ENCODE measurements around the gene ARHGEF12.

Gene ARHGEF12

DNA sequence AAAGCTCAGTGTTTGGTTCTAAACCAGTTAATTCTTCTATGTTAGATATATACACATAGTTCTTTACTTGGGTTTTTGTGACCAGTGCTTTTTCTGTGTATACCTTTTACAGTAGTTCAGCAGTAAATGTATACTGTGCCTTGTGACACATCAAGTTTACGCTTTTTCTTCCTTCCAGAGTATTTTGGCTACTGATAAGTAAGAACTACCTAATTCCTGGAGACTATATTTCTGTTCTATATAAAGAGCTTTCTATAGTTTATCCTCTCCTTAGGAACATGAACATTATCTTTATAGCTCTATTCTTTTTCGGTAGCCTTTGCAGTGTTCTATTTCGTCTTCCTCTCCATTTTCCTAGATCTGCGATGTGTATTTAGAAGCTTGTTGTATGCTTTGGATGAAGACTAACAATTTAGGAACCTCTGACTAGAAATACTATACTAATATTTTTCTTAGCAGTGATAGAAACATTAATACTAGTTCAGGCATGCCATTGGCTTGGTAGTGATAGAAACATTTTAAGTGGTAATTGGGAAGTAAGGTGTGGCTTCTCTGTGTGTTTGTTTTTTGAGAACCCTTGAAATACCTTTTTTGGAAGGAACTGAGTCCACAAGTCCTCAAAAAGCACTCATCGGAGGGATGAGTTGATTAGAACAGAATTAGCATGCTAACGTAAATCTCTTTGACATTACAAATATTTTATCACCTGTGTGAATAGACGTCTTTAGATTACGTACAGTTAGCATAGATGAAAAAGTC lies 74.6 kb downstream of the ARHGEF12 start:
- no peak for DNase-seq (ENCODE audit: low read depth in 2 of 3, low spot score in 2 of 3)

DNA sequence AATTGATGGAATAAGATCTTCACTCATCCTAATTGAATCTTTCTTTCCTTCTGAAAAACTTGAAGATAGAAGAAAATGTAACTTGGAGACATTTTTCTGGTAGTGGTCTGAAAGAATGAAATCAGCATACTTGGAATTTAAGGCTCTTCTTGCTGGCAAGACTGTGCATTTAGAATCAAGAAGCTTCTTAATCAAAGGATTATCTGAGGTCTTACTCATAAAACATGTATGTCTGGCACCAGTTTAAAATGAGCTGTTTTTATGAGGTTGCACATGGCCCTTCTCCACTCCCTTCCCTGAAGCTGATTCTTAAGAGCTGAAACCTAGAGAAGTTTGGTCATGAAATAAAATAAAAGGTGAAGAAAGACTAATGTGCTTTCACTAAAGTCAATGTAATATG lies 77.3 kb downstream of the ARHGEF12 start:
- DNase-seq (ENCODE audit: low read depth in 2 of 3, low spot score in 2 of 3): no peak

DNA sequence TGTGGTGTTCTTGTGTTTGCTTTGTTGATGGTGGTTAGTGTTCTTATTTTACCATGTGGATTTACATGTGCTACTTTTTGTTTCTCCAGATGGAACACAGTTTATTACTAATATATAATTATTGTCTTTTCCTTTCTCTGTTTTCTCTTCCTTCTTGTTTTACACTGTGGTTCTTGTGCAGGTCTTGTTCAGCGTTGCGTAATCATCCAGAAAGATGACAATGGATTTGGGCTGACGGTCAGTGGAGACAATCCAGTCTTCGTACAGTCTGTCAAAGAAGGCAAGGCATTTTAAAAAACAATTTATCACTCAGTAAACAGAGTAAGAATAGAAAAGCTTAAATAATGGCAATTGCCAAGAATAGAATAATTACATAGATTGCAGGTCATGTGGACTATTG lies 84.4 kb downstream of the ARHGEF12 start:
- no peak for DNase-seq (ENCODE audit: low read depth in 2 of 3, low spot score in 2 of 3)

DNA sequence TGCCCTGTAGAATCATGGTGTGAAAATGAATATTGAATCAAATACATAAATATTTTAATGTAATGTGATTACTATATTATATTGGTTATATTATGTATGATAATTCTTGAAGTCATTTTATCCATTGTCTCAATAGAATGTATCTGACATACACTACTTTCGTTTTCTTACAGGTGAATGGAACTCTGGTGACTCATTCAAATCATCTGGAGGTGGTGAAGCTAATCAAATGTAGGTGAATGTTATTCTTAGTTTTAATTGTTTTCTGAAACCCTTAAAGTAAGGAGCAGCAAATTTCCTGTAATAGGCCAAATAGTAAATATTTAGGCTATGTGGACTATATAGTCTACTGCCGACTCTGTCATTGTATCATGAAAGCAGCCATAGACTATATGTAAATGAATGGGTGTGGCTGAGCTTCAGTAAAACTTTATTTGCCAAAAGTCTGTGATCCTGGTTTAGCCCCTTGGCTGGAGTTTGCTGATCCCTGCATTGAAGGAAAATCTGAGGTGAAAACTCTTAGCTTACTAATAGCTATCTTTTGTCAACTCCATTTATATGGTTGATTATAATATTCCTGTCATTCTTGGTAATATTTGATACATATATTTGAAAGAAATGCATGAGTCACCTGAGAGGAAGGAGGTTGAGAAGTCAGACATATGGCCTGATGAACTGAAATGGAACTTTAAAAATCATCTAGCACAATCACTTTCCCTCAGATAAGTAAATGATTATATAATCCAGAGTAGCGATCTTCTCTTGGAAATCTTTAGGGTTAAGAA lies 88.2 kb downstream of the ARHGEF12 start:
- DNase-seq (ENCODE audit: low read depth in 2 of 3, low spot score in 2 of 3): no peak

DNA sequence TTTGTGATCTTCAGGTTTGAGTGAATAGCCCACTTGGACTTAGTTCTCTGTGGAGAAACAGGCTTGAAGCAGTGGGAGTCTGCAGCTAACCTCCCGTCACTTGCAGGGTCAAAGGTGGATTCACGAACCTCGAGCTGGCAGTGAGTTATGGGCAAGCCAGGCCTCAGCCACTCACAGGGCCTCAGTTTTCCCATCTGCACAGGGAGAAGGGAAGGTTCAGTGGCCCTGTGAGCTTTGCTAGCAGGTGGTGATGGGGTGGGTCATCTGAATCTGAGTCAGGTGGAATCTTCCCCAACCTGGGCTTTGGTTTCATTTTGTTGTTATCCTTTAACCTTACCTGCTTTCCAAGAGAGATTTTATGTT lies 88.7 kb downstream of the ARHGEF12 start:
- no peak for DNase-seq (ENCODE audit: low read depth in 2 of 3, low spot score in 2 of 3)

DNA sequence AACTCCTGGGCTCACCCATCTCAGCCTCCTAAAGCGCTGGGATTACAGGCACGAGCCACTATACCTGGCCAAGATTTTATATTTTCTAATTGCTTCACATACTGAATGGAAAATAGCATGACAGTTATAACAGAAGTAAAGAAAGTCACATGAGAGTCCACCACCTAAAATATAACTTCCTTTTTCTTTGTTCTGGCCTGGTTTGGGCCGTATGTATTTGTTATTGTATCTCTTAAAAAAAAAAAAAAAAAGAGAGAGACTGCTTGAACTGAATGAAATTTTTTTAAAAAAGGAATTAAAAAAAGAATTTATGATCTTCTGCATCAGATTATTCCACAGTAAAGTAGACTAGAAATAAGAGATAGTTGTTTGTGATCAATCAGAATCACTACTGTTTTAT lies 89.3 kb downstream of the ARHGEF12 start:
- DNase-seq (ENCODE audit: low read depth in 2 of 3, low spot score in 2 of 3): no peak

DNA sequence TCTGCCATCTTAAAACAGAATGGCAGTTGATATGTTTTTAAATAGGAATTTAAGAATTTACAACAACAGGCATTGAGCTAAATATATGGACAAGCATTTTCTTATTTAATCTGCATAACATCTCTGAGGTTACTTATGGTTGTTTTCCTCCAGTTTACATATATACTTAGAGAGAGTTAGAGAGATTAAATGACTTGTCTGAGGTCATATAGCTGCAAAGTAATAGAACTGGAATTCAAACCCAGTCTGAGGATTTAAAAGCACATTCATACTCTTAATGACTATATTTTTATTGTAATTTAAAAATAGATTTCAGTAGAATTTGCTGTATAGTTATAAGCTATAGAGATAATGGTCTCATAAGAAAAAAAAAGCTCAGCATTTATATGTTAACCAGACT lies 93.9 kb downstream of the ARHGEF12 start:
- no peak for DNase-seq (ENCODE audit: low read depth in 2 of 3, low spot score in 2 of 3)

DNA sequence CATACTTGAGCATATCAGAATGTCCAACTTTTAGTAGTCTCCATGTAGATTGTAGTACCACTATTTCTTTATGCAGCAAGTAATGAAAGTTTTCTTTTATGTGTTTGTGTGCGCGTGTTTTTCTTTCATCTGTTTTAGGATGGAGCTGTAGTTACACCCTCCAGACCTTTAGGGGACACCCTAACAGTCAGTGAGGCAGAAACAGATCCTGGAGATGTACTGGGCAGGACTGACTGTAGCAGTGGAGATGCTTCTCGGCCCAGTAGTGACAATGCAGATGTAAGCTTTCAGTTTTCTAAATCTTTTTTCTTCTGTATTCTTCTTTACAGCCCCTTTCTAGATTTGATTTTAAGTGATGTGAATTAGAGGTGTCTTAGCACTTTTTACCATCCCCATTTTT lies 95.4 kb downstream of the ARHGEF12 start:
- DNase-seq (ENCODE audit: low read depth in 2 of 3, low spot score in 2 of 3): no peak

DNA sequence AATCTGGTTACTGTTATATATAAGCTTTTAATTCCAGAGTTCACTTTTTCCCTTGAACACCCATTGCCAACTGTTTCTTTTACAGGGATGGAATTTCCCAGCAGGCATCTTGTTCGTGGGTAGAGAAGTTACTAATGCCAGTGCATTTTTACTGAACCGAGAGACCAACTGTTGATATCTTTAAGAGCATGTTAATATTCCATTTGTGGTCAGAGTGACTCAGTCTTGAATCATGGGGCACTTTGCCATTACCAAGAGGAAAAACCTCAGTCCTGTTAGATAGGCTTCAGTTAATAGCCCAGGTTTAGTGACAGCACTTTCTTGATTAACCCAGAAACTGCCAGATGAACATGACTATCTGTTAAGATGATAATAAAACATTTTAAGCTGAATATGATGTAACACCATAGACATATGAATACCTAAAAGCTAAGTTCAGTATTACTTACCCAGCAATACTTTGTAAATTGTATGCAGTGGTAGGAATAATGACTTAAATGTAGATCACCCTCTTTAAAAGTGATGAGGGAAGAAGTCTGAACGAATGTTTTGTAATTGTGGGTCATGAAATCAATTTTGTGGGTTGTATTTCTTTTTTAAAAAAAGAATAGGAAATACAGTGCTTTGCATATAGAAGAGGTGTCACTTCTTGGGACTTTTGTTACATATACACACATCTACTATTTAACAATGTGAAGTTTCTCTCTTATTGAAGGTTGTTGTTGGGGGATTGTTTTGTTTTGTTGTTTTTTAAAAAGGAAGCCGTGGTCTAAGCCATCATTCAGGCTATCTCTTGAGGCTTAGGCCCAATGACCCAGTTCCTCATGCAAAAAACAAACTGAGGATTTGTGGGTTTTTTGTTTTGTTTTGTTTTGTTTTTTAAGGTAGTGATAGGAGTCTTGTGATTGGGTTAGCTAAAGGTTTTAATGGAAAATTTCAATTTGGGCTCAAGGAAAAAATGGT lies 96.1 kb downstream of the ARHGEF12 start:
- DNase-seq (ENCODE audit: low read depth in 2 of 3, low spot score in 2 of 3): no peak

DNA sequence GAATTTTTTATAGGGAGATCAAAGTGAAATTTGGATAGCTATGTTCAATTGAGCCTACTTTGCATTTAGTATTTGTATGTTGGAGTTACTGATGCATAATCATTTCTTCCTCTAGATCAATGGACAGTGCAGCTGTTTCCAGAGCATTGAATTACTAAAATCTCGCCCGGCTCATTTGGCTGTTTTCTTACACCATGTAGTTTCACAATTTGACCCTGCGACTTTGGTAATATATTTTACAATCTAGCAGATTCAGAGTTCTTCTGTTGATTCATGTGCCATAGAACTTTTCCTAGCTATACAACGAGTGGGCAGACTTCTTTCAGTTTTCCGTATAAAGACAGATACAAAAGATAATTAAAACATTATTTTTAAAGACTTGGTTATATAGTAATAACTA lies 105.4 kb downstream of the ARHGEF12 start:
- DNase-seq (ENCODE audit: low read depth in 2 of 3, low spot score in 2 of 3): no peak

DNA sequence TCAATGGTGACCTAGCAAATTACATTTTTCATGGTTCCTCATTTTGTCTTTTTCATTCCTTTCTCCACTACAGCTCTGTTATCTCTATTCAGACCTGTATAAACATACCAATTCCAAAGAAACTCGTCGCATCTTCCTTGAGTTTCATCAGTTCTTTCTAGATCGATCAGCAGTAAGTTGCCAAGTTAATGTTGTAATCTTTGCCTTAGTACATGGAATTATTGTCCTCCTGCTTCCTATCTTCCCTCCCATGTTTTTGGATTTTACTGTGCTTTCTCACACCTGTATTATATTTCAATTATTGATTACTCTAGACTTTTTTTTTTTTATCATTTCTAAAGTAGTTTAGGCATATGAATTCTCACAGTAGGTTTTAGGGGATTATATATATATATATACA lies 105.8 kb downstream of the ARHGEF12 start:
- no peak for DNase-seq (ENCODE audit: low read depth in 2 of 3, low spot score in 2 of 3)

DNA sequence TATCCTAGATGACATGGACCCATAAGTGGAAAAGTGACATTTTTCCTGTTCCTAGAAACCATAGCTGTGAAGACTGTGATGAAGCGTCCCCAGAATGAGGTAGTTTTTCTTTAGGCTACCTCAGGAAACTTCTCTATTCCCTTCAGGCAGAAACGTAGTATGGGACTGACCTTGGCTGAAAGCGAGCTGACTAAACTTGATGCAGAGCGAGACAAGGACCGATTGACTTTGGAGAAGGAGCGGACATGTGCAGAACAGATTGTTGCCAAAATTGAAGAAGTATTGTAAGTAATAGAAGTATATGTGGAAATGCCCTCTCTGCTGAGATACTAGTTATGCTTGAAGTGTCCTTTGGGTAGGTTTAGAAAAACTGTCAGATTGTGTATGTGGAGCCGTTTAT lies 110.6 kb downstream of the ARHGEF12 start:
- no peak for DNase-seq (ENCODE audit: low read depth in 2 of 3, low spot score in 2 of 3)

DNA sequence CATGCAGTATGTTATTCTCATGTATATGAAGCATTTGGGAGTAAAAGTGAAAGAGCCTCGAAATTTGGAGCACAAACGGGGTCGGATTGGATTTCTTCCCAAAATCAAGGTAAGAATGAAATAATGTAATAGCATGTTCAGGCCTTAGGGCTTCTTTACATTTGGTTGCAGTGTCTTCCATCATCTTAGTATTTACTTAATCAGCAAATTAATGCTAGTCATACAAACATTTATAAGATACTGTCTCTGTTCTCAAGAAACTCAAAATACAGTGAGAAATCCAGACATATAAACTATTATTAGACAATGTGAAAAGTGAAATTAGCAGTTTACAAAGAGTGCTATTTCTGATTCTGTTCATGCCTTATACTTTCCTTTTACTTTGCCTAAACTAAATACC lies 112.0 kb downstream of the ARHGEF12 start:
- DNase-seq (ENCODE audit: low read depth in 2 of 3, low spot score in 2 of 3): no peak

DNA sequence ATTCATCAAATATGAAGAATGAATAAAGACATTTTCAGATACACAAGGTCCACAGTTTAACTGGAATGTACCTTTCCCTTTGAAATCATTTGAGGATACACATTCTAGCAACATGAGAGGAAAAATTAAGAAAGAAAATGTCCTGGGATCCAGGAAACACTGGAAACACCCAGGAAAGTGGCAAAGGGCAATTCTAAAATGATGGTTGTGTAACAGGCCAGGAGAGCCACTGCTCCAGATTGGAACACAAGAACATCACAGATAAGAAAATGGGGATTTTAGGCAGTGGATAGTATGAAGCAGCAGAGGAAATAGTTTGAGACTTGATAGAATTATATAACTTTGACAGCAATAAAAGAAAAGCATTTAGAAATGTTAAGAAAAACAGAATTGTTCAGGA lies 119.3 kb downstream of the ARHGEF12 start:
- DNase-seq (ENCODE audit: low read depth in 2 of 3, low spot score in 2 of 3): no peak

DNA sequence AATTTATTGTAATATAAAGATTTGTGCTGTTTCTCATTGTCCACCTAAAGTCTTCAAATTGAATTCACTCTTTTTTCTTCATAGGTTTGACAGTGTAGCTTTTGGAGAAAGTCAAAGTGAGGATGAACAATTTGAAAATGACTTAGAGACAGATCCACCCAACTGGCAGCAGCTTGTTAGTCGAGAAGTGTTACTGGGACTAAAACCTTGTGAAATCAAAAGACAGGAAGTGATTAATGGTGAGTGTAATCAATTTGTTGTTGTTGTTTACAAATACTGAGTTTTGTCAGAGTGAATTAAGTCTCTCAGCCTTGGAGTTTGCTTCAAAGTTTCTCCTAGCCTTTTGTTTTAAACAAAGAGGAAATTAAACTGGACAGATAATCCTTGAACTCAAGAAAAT lies 121.8 kb downstream of the ARHGEF12 start:
- no peak for DNase-seq (ENCODE audit: low read depth in 2 of 3, low spot score in 2 of 3)

DNA sequence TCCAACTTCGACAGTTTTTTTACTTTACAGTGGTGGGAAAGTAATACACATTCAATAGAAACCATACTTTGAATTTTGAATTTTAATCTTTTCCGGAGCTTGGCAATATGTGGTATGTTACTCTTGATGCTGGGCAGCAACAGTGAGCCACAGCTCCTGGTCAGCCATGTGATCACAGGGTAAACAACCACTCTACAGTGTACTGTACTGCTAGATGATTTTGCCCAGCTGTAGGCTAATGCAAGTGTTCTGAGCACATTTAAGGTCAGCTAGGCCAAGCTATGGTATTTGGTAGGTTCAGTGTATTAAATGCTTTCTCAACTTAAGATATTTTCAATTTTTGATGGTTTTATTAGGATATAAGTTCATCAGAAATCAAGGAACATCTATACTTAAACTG lies 126.6 kb downstream of the ARHGEF12 start:
- DNase-seq (ENCODE audit: low read depth in 2 of 3, low spot score in 2 of 3): no peak

DNA sequence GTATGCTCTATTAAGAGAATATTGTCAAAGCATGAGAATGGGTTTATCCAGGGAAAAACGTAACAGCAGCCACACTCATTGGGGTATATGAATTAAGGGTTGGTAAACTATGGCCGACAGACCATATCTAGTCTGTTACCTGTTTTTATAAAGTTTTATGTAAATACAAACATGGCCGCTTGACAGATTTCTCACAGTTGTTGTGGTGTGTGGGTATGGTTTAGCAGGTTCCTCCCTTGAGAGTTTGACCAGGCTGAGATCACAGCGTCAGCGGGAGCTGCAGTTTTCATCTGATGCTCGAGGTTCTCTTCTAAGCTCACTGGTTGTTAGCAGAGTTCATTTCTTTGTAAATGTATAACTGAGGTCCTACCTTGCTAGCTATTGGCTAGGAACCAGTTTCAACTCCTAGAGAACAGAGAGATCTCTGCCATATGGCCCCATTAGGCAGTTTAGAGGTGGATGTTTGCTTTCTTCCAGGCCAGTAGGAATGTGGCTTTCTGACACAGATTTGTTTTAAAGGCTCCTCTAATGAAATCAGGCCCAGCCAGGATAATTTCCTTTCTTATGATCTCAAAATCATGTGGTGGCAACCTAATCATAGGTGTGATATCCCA lies 129.8 kb downstream of the ARHGEF12 start:
- no peak for DNase-seq (ENCODE audit: low read depth in 2 of 3, low spot score in 2 of 3)

DNA sequence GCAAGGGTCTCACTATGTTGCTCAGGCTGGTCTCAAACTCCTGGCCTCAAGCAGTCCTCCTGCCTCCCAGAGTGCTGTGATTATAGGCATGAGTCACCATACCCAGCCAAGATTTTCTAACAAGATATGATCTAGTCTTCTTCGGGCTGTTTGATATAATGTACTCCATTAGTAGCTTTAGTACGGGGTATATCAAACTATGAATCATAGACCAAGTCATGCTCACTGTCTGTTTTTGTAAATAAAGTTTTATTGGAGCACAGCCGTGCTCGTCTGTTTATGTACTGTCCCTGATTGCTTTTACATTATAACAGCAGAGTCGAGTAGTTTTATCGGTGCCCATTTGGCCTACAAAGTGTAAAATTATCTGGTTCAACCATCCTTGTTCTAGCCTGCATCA lies 131.4 kb downstream of the ARHGEF12 start:
- no peak for DNase-seq (ENCODE audit: low read depth in 2 of 3, low spot score in 2 of 3)

DNA sequence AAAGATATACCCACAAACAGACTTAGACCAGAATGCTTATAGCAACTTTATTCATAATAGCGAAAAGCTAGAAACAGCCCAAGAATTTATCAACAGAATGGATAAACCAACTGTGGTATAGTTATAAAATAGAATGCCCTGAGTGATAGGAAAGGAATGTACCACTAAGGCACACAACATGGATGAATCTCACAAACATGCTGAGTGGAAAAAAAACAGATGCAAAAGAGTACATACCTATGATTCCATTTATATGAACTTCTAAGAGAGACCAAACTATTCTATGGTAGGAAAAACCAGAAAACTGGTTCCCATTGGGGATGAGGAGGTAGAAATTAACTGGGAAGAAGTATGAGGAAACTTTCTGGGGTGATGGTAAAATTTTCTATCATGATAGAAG lies 134.9 kb downstream of the ARHGEF12 start:
- no peak for DNase-seq (ENCODE audit: low read depth in 2 of 3, low spot score in 2 of 3)

DNA sequence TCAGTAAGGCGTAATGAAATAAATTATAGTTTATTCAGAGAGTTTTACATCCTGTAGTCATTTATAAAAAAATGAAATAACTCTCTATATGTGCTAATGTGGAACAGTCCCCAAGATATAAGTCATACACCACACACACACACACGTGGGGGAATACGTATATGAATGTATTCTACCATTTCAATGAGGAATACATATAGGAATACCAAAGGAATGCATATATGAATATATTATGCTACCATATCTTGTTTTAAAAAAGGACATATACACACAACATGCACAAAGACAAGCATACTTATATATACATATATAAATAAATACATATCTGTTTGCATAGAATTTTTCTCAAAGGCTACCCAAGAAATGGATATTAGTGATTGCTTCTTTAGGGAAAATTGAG lies 135.8 kb downstream of the ARHGEF12 start:
- DNase-seq (ENCODE audit: low read depth in 2 of 3, low spot score in 2 of 3): no peak

DNA sequence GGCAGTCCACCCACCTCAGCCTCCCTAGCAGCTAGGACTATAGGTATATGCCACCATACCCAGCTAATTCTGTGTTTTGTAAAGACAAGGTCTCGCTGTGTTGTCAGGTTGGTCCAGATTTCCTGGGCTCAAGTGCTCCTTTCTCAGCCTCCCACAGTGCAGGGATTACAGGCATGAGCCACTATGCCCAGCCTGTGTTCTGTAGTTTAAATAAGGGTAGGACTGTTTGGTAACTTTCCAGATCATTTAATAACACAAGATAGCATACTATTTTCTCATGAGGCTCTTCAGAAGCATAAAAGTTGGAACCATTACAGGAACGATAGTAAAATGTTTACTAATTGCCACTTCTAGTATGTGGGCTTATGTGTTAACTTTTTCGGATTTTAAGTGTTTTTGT lies 137.3 kb downstream of the ARHGEF12 start:
- DNase-seq (ENCODE audit: low read depth in 2 of 3, low spot score in 2 of 3): no peak

All from activated CD8-positive, alpha-beta memory T cell treated with anti-CD3 and anti-CD28 coated beads for 48 hours (primary cell).